Glutamatergic neuron (in vitro differentiated cells): ENCODE data around the gene LTBP3. TPM values are rescaled to one million over a fixed set of nuclear protein-coding genes. Genes with fewer than 3 reads are reported as not detected.

ENCODE experiments used
- DNase-seq: peaks from one replicate; pipeline ENCODE4 v3.0.0; 2022
- H3K27ac Mint-ChIP-seq: one replicate; pipeline ENCODE4 v1.8.0; 2020; ENCODE audit warnings: mild to moderate bottlenecking, mixed read lengths, inconsistent platforms; ENCODE audit not compliant: unreplicated experiment
- H3K27me3 Mint-ChIP-seq: one replicate; pipeline ENCODE4 v1.8.0; 2020; ENCODE audit warnings: mild to moderate bottlenecking, moderate library complexity, mixed read lengths, inconsistent platforms; ENCODE audit not compliant: unreplicated experiment
- H3K36me3 Mint-ChIP-seq: one replicate; pipeline ENCODE4 v1.8.0; 2020; ENCODE audit warnings: mild to moderate bottlenecking, mixed read lengths, inconsistent platforms; ENCODE audit not compliant: unreplicated experiment
- H3K4me1 Mint-ChIP-seq: one replicate; pipeline ENCODE4 v1.8.0; 2020; ENCODE audit warnings: mild to moderate bottlenecking, low read depth, mixed read lengths, inconsistent platforms; ENCODE audit not compliant: unreplicated experiment
- H3K4me3 Mint-ChIP-seq: one replicate; pipeline ENCODE4 v1.8.0; 2020; ENCODE audit warnings: mild to moderate bottlenecking, mixed read lengths, inconsistent platforms; ENCODE audit not compliant: unreplicated experiment
- H3K9me3 Mint-ChIP-seq: one replicate; pipeline ENCODE4 v1.8.0; 2020; ENCODE audit warnings: mild to moderate bottlenecking, moderate library complexity, mixed read lengths, inconsistent platforms; ENCODE audit not compliant: unreplicated experiment
- total RNA-seq: library from RNA; stranded (reverse); fragmentation: NEBNext Ultra II Directional; extraction: Animal tissue kit (Norgen Biotek cat#: 25700); gene quantifications from one replicate; pipeline ENCODE4 v1.2.1, GENCODE V29; 2021; ENCODE audit not compliant: unreplicated experiment
- TF ChIP-seq, protein P1 (sequence below): fragments of 200-600 bp; sonication (generic); IDR thresholded peaks from one replicate; pipeline ENCODE4 v1.5.0; 2021; ENCODE audit not compliant: partially characterized antibody, unreplicated experiment

The LTBP3 gene
- total RNA-seq, 1 donor from 2014 or later: 2.5 TPM

- Mint-ChIP-seq H3K4me3 (no peak overlapping the region), H3K4me1 (peaks cover 16% of the 10 kb centered on the region), H3K9me3 (peaks cover 8% of the 10 kb centered on the region), H3K27me3 (peaks cover 14% of the 10 kb centered on the region), H3K27ac (no peak overlapping the region), H3K36me3 (no peaks in the 10 kb centered on the region)
- TF ChIP-seq, protein P1, sequence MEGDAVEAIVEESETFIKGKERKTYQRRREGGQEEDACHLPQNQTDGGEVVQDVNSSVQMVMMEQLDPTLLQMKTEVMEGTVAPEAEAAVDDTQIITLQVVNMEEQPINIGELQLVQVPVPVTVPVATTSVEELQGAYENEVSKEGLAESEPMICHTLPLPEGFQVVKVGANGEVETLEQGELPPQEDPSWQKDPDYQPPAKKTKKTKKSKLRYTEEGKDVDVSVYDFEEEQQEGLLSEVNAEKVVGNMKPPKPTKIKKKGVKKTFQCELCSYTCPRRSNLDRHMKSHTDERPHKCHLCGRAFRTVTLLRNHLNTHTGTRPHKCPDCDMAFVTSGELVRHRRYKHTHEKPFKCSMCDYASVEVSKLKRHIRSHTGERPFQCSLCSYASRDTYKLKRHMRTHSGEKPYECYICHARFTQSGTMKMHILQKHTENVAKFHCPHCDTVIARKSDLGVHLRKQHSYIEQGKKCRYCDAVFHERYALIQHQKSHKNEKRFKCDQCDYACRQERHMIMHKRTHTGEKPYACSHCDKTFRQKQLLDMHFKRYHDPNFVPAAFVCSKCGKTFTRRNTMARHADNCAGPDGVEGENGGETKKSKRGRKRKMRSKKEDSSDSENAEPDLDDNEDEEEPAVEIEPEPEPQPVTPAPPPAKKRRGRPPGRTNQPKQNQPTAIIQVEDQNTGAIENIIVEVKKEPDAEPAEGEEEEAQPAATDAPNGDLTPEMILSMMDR: no peak
- no peak for DNase-seq
These were observed 31.5 kb upstream of the LTBP3 start for GRCh38 chr11:65589444-65590239.

GRCh38 chr11:65588199-65589054 is 30.3 kb upstream of the LTBP3 start:
- H3K27ac Mint-ChIP-seq: peak overlapping the region; percentile 28
- H3K4me1 Mint-ChIP-seq: peaks cover 16% of the 10 kb centered on the region
- H3K4me3 Mint-ChIP-seq: no peak overlapping the region
- peaks cover 17% of the 10 kb centered on the region for H3K27me3 Mint-ChIP-seq
- TF ChIP-seq, protein P1: peak; percentile 54
- peaks cover 10% of the 10 kb centered on the region for H3K9me3 Mint-ChIP-seq
- peak; percentile 62 for DNase-seq
- H3K36me3 Mint-ChIP-seq: no peaks in the 10 kb centered on the region

DNA sequence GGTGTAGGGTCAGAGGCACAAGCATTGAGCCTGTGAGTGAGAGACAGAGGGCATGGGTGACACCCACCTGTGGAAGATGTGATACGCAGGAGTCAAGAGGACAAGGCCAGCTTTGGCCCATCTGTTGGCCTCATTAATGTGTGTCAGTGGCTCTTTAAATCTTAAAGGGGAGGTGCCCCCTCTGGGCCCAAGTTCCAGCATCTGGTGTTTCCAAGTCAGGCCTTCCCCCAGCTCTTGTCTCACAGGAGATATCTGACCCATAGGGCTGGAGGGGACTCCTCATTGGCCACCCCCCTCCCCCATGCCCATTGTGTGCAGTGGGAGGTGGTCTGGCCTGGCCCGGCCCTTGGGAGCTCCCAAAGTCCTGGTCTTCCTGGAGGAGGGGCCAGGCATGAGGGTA is 28.5 kb upstream of the LTBP3 start:
- no peak overlapping the region for H3K4me3 Mint-ChIP-seq

GRCh38 chr11:65586247-65586630 is 28.1 kb upstream of the LTBP3 start:
- Mint-ChIP-seq H3K9me3 (peaks cover 9% of the 10 kb centered on the region), H3K27me3 (peaks cover 25% of the 10 kb centered on the region), H3K4me1 (peaks cover 14% of the 10 kb centered on the region), H3K27ac (peak overlapping the region; percentile 57), H3K36me3 (no peaks in the 10 kb centered on the region), H3K4me3 (no peak overlapping the region)
- TF ChIP-seq, protein P1: no peak
- no peak for DNase-seq

More for the DNA sequence above, 28.5 kb upstream of the LTBP3 start:
- Mint-ChIP-seq H3K36me3 (no peaks in the 10 kb centered on the region), H3K9me3 (peaks cover 11% of the 10 kb centered on the region), H3K4me1 (peaks cover 16% of the 10 kb centered on the region), H3K27ac (peak overlapping the region; percentile 57), H3K27me3 (peaks cover 25% of the 10 kb centered on the region)
- TF ChIP-seq, protein P1: no peak
- DNase-seq: no peak
